HepG2 (cell line): ENCODE data around the gene MAPK13. TPM values are rescaled to one million over a fixed set of nuclear protein-coding genes. Genes with fewer than 3 reads are reported as not detected.

Source experiments
- ATAC-seq: fragments of 200-7000 bp; cut with Tn5 transposase; 3 replicates; pipeline ENCODE4 v1.9.1; 2020; ENCODE audit warnings: mild to moderate bottlenecking, moderate library complexity
- BruUV-seq: library from RNA; stranded (reverse); fragments of 400-500 nt; replicated peaks from 2 replicates; lab custom pipeline; 2021; lab: Mats Ljungman, UMichigan
- CTCF ChIA-PET: fragments of 300-600 bp; formaldehyde crosslinking; extraction: SDS; loops from one replicate; lab custom pipeline; 2021; ENCODE audit warnings: low total read pairs, inconsistent platforms, low intra/inter-chr PET ratio; lab: Yijun Ruan, JAX
- POLR2A ChIA-PET: fragments of 350-600 bp; sonication (Branson Sonifier 250); formaldehyde crosslinking; loops from one replicate; lab custom pipeline; 2020; ENCODE audit warnings: antibody characterized with exemption, inconsistent platforms; lab: Yijun Ruan, JAX
- DNase-seq: peaks from one replicate; pipeline ENCODE4 v3.0.0-alpha.2; 2015; ENCODE audit warnings: low spot score
- FAIRE-seq: peaks from 3 replicates; lab custom pipeline; 2011; peaks lifted over from hg19 to GRCh38; lab: Jason Lieb, UNC
- H2AFZ ChIP-seq: one replicate; pipeline ENCODE4 v1.6.1; 2011; ENCODE audit warnings: low read length, inconsistent platforms
- H3K27ac ChIP-seq: fragments of 300-600 bp; 3 replicates; pipeline ENCODE4 v1.8.0; 2011; ENCODE audit warnings: mixed run types, mild to moderate bottlenecking, mixed read lengths, low read length, inconsistent platforms; ENCODE audit not compliant: insufficient read depth; ENCODE audit errors: extremely low read length
- H3K27me3 ChIP-seq, 2 experiments: fragments of 200-600 bp in 1 of 2; 2 replicates in 1 of 2; 3 replicates in 1 of 2; pipeline versions ENCODE4 v1.6.0 to v1.8.0; 2011; ENCODE audit warnings: low read length in 2 of 2, mild to moderate bottlenecking in 2 of 2, moderate library complexity in 2 of 2, inconsistent platforms in 1 of 2; ENCODE audit not compliant: insufficient read depth in 2 of 2, control insufficient read depth in 1 of 2
- H3K36me3 ChIP-seq, 2 experiments: fragments of 200-600 bp in 1 of 2; replicated peaks in 1 of 2; 2 replicates in 1 of 2; 3 replicates in 1 of 2; pipeline versions ENCODE4 v1.5.1 to v1.8.0; 2011; ENCODE audit warnings: low read length in 2 of 2, inconsistent platforms in 1 of 2; ENCODE audit not compliant: insufficient read depth in 2 of 2, control insufficient read depth in 1 of 2
- H3K4me1 ChIP-seq: 2 replicates; pipeline ENCODE4 v1.5.1; 2012; ENCODE audit warnings: low read length, inconsistent platforms; ENCODE audit not compliant: insufficient read depth
- H3K4me2 ChIP-seq: 2 replicates; pipeline ENCODE4 v1.6.0; 2011; ENCODE audit warnings: low read depth, low read length, inconsistent platforms
- H3K4me3 ChIP-seq, 3 experiments: fragments of 200-600 bp in 1 of 3; sonication (generic), shearing (Covaris generic) in 1 of 3; replicated peaks in 1 of 3; 2 replicates each; pipeline ENCODE4 v1.5.1; 2011 to 2016; ENCODE audit warnings: low read length in 3 of 3, inconsistent platforms in 2 of 3, low read depth in 2 of 3, mild to moderate bottlenecking in 2 of 3, control low read depth in 1 of 3, mixed read lengths in 1 of 3; ENCODE audit not compliant: insufficient read depth in 1 of 3
- H3K79me2 ChIP-seq: one replicate; pipeline ENCODE4 v1.6.1; 2011; ENCODE audit warnings: low read length, inconsistent platforms; ENCODE audit not compliant: insufficient read depth
- H3K9ac ChIP-seq: 2 replicates; pipeline ENCODE4 v1.6.0; 2011; ENCODE audit warnings: mild to moderate bottlenecking, low read depth, low read length, inconsistent platforms; ENCODE audit not compliant: insufficient read depth
- H3K9me3 ChIP-seq: 2 replicates; pipeline ENCODE4 v1.5.1; 2012; ENCODE audit warnings: mild to moderate bottlenecking, low read length
- H4K20me1 ChIP-seq: 2 replicates; pipeline ENCODE4 v1.6.0; 2011; ENCODE audit warnings: inconsistent platforms, mild to moderate bottlenecking, low read length, moderate library complexity; ENCODE audit not compliant: insufficient read depth
- NCOA5 ChIP-seq: sonication (generic); formaldehyde crosslinking; IDR thresholded peaks from 2 replicates; pipeline ENCODE4 v1.4.0; 2020; ENCODE audit warnings: missing genetic modification reagents
- POLR2A ChIP-seq, 2 experiments: IDR thresholded peaks; 2 replicates each; pipeline ENCODE4 v1.6.1; 2011; ENCODE audit warnings: low read depth in 2 of 2, low read length in 2 of 2, mild to moderate bottlenecking in 1 of 2, moderate library complexity in 1 of 2; ENCODE audit not compliant: insufficient read depth in 1 of 2
- RBM22 ChIP-seq: fragments of 200-400 bp; formaldehyde crosslinking; optimal IDR thresholded peaks from 2 replicates; pipeline ENCODE3; 2017; ENCODE audit warnings: mild to moderate bottlenecking, low read length, moderate library complexity
- ZMYM4 ChIP-seq: sonication (generic); formaldehyde crosslinking; IDR thresholded peaks from 2 replicates; pipeline ENCODE4 v1.8.1; 2023; ENCODE audit warnings: mild to moderate bottlenecking, missing genetic modification reagents
- ZNF850 ChIP-seq: sonication (generic); formaldehyde crosslinking; conservative IDR thresholded peaks from 2 replicates; pipeline ENCODE4 v1.9.0; 2021; ENCODE audit warnings: mild to moderate bottlenecking, missing genetic modification reagents
- WGBS: methylation state at CpG from one replicate; pipeline ENCODE4 v1.1.6; 2017; ENCODE audit warnings: low lambda C conversion rate; 5-methylcytosine and 5-hydroxymethylcytosine counted together
- in situ Hi-C: cut with HindIII; loops from 2 replicates; pipeline ENCODE4 v1.10.0; 2017; ENCODE audit warnings: low pct_unique_long_range_greater_than_20kb; ENCODE audit not compliant: extremely low pct_ligation_motif_present
- intact Hi-C: fragments of 100-400 bp; cut with micrococcal nuclease; formaldehyde crosslinking; loops from one replicate; pipeline ENCODE4 v1.10.0; 2022; ENCODE audit not compliant: unreplicated experiment
- polyA plus RNA-seq, 8 experiments: library from polyadenylated mRNA; depleted of rRNA in 3 of 8; stranded (reverse) in 7 of 8; unstranded in 1 of 8; fragments of >200 nt; fragmentation: Illumina TruSeq in 4 of 8; extraction: Trizol in 4 of 8; gene quantifications; 2 replicates each; pipeline versions ENCODE4 v1.2.1 to v1.2.3, GENCODE V29; 2011 to 2016; ENCODE audit warnings: low read depth in 4 of 8, missing spikeins in 1 of 8, mixed read lengths in 1 of 8; ENCODE audit not compliant: insufficient read depth in 1 of 8
- total RNA-seq, 5 experiments: library from RNA; depleted of rRNA; stranded (reverse); fragments of >200 nt; fragmentation: Illumina TruSeq; extraction: Trizol; gene quantifications; 2 replicates each; pipeline ENCODE4 v1.2.3, GENCODE V29; 2016; ENCODE audit warnings: low read depth in 1 of 5

Gene MAPK13
- total and polyA plus RNA-seq, 2 of the 13 experiments (the other 11 are each of a cell fraction or from before 2014, with no cell fraction given) = 12.7 to 43.4 TPM

- Histone ChIP-seq H4K20me1 (no peaks in the 10 kb centered on the region), H3K4me1 (peaks cover 11% of the 10 kb centered on the region), H3K9ac (no peak overlapping the region), H3K27ac (no peak overlapping the region), H2AFZ (no peak overlapping the region), H3K4me2 (no peak overlapping the region), H3K9me3 (no peaks in the 10 kb centered on the region), H3K79me2 (no peaks in the 10 kb centered on the region), H3K4me3 (no peak overlapping the region), H3K27me3 (no peaks in the 10 kb centered on the region), H3K36me3 (peaks cover 19 to 61% of the 10 kb centered on the region in 2 experiments)
- no TSS peak for BruUV-seq
- WGBS = 87% methylated on average over 7 of the region's 7 CpGs
- TF ChIP-seq NCOA5 (CRISPR knock-in tag) (no peak), POLR2A (IDR thresholded peaks at IDR 0.05; ENCODE audit: insufficient read depth in 1 of 2, low read depth in 2 of 2, low read length in 2 of 2) (no peak), RBM22 (peak; percentile 85), ZNF850 (CRISPR knock-in tag) (no peak)
- no peak for DNase-seq
- POLR2A ChIA-PET = no interaction called here
- intact Hi-C loops = no loop called here
- in situ Hi-C loops = no loop called here
- CTCF ChIA-PET = no interaction called here
- no peak for ATAC-seq
- no peak for FAIRE-seq
Observed at GRCh38 chr6:36109092-36109491, 21.2 kb upstream of the MAPK13 start.

GRCh38 chr6:36110050-36110449, 20.3 kb upstream of the MAPK13 start:
- Histone ChIP-seq H3K27me3 (no peaks in the 10 kb centered on the region), H3K9me3 (no peaks in the 10 kb centered on the region), H2AFZ (no peak overlapping the region), H3K4me3 (no peak overlapping the region), H4K20me1 (no peaks in the 10 kb centered on the region), H3K4me2 (no peak overlapping the region), H3K4me1 (peaks cover 11% of the 10 kb centered on the region), H3K9ac (no peak overlapping the region), H3K79me2 (no peaks in the 10 kb centered on the region), H3K27ac (no peak overlapping the region), H3K36me3 (peaks cover 15 to 52% of the 10 kb centered on the region in 2 experiments)
- TSS peak; percentile 9 for BruUV-seq
- ChIA-PET CTCF (no interaction called here), POLR2A (interaction anchor here (1.0 kb wide), 1 partner anchor 14 kb away, joined by 3 read pairs; no protein-coding TSS in a partner anchor)
- DNase-seq (no peak), FAIRE-seq (no peak), ATAC-seq (no peak)
- in situ Hi-C loops (no loop called here), intact Hi-C loops (no loop called here)
- 95% methylated on average over 3 of the region's 3 CpGs for WGBS
- no peak for TF ChIP-seq ZMYM4 (CRISPR knock-in tag)
- peak; percentile 42 for TF ChIP-seq RBM22
